GM18520 (cell line): ENCODE measurements around the gene METTL17.
A peak's percentile ranks its signal among the peaks of the same experiment; 100 is the strongest.
"Not testable (repeated sequence)": the region's sequence is repeated elsewhere in the genome, so short reads cannot be mapped to it uniquely, and the experiment has no call there.

Source experiments
- ATAC-seq: cut with Tn5 transposase; IDR thresholded peaks from one replicate; pipeline ENCODE4 v1.9.1; 2021; ENCODE audit not compliant: unreplicated experiment

The METTL17 gene, protein sequence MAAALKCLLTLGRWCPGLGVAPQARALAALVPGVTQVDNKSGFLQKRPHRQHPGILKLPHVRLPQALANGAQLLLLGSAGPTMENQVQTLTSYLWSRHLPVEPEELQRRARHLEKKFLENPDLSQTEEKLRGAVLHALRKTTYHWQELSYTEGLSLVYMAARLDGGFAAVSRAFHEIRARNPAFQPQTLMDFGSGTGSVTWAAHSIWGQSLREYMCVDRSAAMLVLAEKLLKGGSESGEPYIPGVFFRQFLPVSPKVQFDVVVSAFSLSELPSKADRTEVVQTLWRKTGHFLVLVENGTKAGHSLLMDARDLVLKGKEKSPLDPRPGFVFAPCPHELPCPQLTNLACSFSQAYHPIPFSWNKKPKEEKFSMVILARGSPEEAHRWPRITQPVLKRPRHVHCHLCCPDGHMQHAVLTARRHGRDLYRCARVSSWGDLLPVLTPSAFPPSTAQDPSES

DNA sequence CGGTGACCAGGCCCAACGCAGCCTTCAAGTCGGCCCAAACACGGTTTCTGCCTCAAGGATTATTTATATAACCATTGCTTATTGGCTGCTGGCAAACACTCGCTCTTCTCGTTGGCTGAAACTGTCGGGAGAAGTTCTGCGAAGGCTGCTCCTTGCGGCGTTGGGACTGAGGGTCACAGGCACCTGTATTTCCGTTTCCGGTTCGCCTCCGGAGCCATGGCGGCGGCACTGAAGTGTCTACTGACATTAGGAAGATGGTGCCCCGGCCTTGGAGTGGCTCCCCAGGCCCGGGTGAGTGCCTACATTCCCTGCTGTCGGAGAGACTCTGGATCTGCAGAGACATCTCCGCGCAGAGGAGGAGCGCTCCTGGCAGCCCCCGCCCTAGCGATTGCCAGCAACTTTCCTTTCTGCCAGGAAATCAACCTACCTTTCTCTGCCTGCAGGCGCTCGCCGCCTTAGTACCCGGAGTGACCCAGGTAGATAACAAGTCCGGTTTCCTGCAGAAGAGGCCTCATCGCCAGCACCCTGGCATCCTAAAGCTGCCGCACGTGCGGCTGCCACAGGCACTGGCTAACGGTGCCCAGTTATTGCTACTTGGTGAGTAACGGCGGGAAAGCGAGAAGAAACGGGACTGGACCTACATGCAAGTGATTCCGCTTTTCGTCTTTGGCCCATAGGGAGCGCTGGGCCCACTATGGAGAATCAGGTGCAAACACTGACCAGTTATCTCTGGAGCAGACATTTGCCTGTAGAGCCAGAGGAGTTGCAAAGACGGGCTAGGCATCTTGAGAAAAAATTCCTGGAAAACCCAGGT, at the start of gene METTL17:
METTL17 (plus strand) TSS at position 194 of the 814 bp plus-strand sequence; CDS start at position 217, 23 bp downstream.
- peak; percentile 95 for ATAC-seq

DNA sequence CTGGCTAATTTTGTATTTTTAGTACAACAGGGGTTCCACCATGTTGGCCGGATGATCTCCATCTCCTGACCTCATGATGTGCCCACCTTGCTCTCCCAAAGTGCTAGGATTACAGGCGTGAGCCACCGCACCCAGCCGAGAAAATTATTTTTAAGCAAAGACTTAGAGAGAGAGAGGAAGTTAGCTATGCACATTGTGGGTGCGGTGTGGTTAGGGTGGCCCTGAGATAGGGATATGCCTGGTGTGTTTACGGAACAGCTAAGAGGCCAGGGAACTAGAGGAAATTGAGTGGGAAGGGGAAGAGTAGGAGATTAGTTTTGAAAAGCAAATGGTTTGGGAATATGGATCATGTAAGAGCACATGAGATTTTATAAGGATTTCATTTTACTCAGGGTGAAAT, 44.6 kb upstream of the METTL17 start:
- not testable (repeated sequence) for ATAC-seq

DNA sequence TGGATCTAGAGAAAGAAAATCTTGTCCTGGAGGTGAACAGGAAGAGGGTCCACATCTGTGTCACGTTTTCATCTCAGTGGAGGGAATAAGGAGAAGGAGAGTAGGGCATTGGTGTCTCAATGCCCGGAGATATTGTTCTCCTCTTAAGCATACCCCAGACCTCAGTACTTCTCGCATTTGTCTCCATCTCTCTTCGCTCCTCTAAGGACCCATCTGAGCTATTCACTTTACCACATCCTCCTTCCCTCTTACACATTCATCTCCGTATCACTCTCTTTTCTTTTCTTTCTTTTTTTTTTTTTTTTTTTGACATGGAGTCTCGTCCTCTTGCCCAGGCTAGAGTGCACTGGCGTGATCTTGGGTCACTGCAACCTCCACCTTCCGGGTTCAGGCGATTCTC, 43.1 kb upstream of the METTL17 start:
- ATAC-seq, result not testable (repeated sequence)

DNA sequence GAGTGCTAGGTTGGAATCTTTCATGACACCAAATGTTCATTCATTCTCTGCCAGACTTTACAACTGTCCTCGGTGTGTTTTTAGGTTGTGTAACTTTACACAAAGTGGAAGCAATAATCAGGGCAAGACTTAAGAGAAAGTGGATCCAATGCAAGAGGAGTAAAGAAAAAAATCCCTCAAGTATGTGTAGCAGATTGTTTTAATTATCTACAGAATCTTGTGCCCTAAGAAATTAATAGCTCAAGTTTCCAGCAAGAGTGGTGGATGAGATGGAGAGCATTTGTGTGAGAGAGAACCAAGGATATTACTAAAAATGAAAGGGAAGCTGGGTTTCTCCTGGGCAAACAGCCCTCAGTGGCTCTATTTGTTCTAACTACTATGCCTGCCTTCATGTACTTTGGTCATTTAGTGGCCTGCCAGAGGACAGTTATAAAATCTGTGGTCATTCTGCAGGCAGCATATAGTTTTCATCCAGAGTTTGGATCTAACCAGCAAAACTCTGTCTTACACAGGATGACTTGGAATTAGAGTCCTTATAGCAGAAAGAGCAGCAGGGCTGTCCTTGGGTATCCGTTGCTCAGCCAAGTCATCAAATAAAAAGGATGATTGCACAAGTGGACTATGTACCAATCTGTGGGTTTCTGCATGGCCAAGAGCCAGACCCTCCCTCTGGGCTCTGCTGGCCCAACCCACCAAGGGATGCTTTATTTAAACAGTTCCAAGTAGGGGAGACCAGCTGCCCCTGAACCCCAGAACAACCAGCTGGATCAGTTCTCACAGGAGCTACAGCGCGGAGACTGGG, 34.8 kb upstream of the METTL17 start, which contains the start of gene RNASE2:
RNASE2 (plus strand) TSS at position 752 of the 802 bp plus-strand sequence. CDS start 285 bp downstream, outside the sequence.
- ATAC-seq, result not testable (repeated sequence)

DNA sequence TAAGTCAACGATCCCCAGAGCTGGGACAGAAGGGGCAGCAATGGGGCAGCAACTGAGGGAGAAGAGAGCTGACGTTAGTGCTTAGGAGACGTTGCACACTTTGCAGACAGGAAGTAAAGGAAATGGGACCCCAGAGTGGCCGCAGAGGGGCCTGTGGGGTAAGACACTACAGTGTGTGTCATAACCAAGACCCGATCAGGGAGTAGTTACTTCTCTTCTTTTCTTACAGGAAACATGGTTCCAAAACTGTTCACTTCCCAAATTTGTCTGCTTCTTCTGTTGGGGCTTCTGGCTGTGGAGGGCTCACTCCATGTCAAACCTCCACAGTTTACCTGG, 34.3 kb upstream of the METTL17 start:
- not testable (repeated sequence) for ATAC-seq

DNA sequence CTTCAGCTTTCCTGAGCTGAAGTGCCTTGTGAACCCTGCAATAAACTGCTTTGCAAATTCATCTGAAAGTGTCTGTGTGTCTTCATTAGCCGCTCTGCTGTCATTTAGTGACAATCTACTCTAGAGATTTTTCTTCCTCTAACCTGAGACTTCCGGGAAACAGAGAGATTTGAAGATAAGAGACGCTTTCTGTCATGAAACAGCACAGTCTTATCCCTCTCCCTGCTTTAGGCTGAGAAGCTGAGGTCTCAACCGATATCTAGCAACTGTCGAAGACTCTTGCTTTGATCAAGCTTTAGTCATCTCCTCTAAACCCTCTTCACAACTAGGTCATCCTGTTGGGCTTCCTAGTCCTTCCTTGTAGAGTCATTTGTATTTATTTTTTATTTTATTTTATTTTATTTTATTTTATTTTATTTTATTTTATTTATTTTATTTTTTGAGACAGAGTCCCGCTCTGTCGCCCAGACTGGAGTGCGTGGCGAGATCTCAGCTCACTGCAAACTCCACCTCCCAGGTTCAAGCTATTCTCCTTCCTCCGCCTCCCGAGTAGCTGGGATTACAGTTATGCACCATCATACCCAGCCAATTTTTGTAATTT, 33.3 kb upstream of the METTL17 start:
- no peak for ATAC-seq

DNA sequence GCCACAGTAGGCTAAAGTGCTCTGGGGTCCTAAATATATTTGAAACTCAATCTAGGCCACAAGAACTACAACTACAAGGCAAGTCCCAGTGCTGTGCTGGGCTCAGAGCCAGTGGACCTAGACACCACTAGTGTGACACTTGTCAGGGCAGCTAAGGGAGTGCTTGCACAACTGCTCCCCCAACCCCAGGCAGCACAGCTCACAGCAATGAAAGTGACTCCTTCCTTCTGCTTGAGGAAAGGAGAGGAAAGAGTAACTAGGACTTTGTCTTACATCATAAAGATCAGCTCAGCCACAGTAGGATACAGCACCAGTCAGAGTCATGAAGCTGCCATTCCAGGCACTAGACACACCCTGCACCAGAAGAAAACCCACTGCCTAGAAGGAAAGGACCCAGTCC, 30.8 kb upstream of the METTL17 start:
- not testable (repeated sequence) for ATAC-seq

DNA sequence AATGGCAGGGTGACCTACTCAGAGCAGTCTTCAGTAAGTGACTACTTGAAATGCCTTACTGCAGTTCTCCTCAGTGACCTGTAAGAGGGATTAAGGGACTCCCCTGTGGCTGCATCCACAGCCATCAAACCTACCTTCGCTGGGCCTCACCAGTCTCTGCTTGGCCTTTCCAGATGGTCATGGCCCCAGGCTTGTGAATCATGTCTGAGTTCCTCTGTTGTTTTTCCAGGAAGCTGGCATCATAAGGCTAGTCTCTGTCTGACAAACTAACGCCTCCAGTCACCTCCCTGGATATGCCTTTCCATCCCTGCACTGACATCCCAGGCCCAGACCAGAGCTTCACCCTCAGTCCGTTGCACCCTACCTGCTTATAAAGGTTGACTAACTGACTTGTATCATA, 20.4 kb upstream of the METTL17 start:
- no peak for ATAC-seq

DNA sequence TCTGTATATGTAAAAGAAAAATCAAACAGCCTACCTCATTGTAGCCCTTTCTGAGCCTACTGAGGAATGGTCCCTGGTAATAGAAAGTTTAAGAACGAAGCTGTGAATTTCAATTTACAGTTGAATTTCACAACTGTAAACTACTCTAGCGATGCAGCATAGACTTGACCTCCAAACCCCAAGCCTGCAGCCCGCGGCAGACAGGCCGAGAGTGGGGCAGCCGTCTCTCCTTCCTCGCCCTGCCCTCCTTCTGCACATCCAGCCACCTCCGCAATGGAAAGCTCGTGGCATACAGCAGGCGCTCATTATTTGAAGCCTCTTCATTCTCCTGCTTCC, 19.2 kb upstream of the METTL17 start:
- no peak for ATAC-seq

DNA sequence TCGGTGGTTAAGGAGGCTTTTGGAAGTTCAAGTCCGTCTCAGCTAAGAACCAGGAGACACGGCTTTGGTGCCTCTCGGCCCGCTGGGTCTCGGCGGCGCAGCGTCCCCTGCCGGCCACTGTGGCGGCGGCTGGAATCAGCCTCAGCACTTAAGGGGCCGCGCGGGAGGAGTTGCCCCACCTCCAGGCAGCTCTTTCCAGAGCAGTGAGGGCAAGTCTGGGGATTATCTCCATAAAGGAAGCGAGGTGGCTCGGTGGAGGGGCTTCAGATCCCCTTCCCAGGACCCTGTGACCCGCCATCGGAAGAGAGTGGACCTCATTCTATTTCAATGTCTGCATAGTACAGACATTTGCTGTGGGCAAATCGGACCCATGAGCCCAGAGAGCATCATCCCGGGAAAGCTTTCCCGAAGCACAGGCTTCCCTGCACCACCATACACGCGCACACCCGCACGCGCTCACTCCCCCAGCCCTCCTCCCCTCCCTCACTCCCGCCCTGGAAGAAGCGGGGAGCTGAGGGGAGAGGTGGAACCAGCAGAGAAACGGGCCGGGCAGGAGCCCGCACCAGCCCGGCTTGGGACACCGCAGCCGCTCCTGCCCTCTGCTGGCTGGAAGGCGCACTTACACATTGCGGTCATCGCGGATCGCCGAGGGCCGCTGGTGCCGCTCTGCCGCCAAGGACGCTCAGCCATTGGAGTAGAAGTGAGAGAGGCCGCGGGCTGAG, 18.6 kb upstream of the METTL17 start:
- ATAC-seq, result peak; percentile 66

DNA sequence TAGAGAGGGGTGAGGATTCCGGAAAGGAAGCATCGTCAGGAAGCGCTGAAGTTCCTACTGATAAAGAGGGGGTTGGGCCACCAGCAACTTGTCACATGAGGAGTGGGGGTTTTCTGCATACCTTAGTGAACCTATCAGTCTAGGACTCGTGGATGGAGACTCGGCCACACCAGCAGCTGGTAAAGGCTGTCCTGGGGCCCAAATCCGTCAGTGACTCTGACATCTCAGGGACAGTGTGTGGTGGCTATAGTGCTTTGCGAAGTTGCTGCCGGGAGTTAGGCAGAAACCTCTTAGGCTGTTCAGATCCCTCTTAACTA, 18.1 kb upstream of the METTL17 start:
- peak; percentile 10 for ATAC-seq

DNA sequence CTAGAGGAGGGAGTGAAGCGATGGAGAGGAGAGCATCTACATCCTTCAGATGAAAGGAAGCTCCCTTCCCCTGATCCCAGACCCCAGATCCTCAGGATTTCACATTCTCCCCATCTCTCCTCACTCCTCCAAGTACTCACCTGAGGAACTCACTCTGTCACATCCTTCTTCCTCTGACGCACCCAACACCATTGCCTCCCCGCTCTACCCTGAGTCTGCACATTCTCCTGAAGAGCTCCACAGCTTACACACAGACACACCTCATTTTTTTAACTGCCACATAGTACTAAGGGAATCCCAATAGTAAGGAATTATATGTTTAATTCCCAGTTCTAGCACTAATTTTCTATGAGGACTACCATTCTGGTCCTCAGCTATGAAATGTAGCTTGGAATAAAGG, 16.3 kb upstream of the METTL17 start:
- no peak for ATAC-seq

DNA sequence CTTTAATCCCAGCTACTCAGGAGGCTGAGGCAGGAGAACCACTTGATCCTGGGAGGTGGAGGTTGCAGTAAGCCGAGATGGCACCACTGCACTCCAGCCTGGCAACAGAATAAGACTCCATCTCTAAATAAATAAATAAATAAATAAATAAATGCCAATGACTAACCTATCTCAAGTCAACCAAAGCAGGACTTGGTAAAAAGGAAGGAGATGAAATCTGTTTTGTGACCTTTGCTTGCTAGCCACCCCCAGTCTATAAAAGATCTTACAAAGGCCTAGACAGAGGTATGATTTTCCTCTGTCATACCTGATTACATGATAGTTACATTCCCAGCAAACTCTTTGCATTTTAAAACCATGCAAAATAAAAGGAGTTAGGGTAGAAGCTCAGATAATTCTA, 13.5 kb upstream of the METTL17 start:
- no peak for ATAC-seq

DNA sequence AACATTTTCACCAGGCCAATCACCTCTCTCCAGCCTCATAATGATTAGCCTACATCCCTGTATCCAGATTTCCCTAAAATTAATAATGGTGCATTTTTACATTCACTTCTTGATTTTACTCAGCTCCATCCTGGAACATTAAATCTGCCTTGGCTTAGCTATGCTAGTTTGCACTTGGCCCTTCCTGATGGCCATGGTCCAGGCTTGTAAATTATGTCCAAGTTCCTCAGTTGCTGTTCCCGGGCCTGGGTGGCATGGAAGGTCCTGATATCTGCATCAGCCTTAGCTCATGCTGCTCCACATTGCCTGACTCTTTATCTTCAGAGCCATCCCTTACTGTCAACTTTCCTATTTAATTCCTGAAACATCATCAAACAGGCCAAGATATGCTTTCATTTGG, 11.1 kb upstream of the METTL17 start:
- ATAC-seq, result no peak

DNA sequence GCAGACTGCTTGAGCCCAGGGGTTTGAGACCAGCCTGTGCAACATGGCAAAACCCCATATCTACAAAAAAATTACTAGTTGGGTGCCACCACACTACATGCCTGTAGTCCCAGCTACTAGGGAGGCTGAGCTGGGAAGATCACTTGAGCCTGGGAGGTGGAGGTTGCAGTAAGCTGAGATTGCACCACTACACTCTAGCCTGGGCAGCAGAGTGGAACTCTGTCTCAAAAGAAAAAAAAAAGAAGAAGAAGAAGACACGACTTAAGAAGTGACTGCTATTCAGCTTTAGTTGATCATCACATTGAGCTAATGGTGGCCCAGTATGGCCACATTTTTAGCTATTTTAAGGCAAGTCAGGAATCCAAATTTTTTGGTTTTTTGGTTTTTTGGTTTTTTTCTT, 8.9 kb upstream of the METTL17 start:
- no peak for ATAC-seq

DNA sequence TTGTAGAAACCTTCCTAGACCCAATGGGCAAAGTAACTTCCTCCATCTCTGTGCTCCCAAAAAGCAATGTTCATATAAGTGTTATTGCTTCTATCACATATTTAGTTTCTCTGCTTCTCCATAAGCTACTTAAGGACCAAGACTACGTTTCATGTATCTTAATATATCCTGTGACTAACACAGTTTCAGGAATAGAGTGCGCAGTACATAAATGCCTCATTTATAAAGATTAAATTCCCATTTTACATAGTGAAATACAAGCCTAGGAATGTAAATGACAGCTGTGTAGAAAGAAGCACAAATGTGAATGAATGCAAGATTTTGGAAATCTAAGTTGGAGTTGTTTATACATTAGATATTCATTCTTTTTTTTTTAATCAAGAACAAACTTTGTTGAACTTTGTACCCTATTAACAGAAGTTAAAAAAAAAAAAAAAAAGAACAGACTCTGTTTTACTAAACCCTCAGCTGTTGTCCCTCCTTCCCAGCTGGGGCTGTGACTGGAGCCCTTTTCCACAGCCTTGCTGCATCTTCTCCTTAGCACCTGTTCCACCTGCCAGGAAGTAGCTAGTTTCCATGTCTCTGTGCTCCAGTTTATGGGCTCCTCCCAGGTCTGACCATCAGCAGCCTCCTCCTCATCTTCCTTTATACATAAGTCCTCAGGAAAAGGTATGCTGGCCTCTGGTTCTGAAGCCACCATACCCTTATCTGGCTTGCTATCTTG, 7.0 kb upstream of the METTL17 start:
- no peak for ATAC-seq

DNA sequence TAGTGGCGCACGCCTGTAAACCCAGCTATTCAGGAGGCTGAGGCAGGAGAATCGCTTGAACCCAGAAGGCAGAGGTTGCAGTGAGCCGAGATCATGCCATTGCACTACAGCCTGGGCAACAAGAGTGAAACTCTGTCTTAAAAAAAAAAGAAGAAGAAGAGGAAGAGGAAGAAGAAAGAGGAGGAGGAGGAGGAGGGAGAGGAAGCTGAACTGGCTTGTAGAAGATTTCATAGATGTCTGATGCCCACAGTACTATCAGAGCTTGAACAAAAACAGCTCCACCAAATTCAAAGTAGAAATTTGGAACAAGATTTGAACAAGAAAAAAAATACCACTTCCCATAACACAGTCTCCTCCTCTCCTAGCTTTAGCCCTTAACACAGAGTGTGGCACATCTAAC, 4.1 kb upstream of the METTL17 start:
- ATAC-seq, result not testable (repeated sequence)

DNA sequence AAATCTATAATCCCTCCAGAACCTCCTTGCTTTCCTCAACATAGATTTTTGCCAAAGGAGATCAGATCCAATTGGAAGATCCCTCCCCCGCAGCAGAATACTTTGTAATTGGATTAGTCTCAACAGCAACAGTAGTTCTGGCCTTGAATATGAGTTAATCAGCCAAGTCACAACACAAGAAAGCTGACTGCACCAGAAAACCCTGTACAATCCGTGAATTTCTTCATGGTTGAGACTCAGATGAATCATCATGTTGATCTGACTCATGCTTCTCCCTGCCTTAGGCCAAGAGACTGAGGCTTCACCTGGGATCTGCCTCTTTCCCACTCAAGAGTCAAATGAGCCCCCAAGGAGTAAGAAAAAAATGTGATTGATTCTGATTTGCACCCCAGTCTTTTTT, 3.0 kb upstream of the METTL17 start:
- no peak for ATAC-seq

DNA sequence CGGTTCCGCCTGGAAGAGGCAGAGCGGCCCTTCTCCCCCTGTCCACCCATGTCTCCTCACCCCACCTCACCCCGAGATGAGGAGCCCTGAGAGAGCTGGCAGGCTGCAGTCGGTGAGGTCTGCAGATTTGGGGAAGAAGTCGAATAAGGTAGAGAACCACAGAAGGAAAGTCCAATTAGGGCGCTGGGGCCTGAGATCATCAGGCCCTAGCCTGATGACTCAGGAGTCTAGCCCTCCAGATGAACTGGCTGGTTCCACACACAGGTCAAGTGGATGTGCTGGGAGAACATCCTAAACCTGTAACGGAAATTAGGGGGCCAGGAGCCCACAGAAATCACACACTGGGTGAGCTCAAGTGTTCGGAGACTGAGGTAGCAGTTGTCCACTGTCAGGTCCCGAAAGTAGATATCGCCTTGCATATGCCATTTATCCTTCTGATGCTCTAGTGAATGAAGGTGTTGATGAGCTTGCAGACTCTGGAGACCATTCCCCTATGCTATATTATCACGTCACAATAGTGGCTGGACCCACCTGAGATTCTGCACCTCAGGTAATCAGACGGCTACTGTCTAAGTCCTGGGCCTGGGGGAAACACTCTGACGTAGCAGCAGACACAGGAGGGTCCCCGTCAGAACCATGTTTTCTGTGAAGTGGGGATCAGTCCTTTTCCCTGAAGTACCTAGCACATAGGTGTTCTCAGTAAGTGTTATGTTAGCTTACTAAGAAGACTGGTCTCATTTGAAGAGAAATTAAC, 886 bp upstream of the METTL17 start:
- no peak for ATAC-seq
